Measurements from ENCODE around the gene PEAR1.

- TF ChIP-seq CTCF (conservative IDR thresholded peaks at IDR 0.05 in 1 of 2, IDR thresholded peaks at IDR 0.05 in 1 of 2; ENCODE audit: extremely low read depth in 1 of 2, insufficient read depth in 1 of 2, low read depth in 1 of 2, low read length in 2 of 2) (no peak), EZH2 (IDR thresholded peaks at IDR 0.05; ENCODE audit: borderline replicate concordance, low read length) (no peak)
Observed at GRCh38 chr1:156896490-156897033, 3.0 kb downstream of the PEAR1 start.

Data from mammary epithelial cell (primary cell).